HG03175 (cell line): Measurements from ENCODE around the gene HIGD2A.
A peak's percentile ranks its signal among the peaks of the same experiment; 100 is the strongest.

Experiments
- ATAC-seq: cut with Tn5 transposase; IDR thresholded peaks from one replicate; pipeline ENCODE4 v1.9.1; 2021; ENCODE audit warnings: mild to moderate bottlenecking, moderate library complexity; ENCODE audit not compliant: unreplicated experiment

The HIGD2A gene, protein sequence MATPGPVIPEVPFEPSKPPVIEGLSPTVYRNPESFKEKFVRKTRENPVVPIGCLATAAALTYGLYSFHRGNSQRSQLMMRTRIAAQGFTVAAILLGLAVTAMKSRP

DNA sequence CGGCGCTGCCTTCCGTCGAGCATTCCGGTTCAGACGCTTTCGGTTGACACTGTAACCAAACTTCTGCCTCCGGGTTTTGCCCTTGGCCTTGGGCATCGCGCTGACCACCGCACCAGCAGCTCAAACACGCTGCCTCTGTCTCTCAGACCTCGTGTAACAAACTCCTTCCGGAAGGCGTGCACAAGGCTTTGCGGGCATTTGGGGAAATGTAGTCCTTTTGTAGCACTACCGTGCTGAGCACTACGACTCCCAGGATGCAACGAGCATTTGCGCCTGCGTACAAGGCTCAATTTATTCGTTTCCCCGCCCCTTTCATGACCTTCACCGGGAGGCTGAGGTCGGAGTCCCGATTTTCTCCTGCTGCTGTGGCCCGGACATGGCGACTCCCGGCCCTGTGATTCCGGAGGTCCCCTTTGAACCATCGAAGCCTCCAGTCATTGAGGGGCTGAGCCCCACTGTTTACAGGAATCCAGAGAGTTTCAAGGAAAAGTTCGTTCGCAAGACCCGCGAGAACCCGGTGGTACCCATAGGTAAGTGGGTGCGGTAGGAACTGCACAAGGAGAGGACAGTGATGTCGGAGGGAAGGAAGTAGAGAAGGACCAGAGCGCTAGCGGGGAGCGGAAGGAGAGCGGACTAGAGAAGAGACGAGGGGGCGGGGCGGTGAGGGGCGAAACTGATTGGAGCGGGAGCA is at the start of gene HIGD2A, which contains the start of gene NOP16:
Gene HIGD2A, plus strand, starts transcription at position 308 of the 691 bp plus-strand sequence. Its CDS starts 69 bp downstream, at position 377.
Gene NOP16, minus strand, starts transcription at position 155 of the 691 bp plus-strand sequence. Its CDS starts 59 bp downstream, at position 96.
- peak; percentile 88 for ATAC-seq

DNA sequence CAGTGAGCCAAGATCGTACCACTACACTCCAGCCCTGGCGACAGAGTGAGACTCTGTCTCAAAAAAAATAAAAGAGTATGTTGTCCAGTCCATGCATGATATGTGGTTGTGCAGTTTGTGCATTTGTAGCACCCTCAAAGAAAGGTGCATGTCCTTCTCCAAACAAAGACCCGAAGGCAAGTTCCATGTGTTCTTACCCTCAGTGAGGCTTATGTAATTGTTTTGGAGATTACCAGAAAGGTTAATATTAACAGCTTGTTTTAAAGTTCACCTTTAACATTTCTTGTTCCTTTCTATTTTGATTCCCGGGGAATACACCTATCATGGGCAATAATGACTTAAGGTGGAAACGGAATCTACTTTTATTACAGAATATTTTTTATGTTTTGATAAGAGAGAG is 49.2 kb upstream of the HIGD2A start:
- ATAC-seq, result no peak

DNA sequence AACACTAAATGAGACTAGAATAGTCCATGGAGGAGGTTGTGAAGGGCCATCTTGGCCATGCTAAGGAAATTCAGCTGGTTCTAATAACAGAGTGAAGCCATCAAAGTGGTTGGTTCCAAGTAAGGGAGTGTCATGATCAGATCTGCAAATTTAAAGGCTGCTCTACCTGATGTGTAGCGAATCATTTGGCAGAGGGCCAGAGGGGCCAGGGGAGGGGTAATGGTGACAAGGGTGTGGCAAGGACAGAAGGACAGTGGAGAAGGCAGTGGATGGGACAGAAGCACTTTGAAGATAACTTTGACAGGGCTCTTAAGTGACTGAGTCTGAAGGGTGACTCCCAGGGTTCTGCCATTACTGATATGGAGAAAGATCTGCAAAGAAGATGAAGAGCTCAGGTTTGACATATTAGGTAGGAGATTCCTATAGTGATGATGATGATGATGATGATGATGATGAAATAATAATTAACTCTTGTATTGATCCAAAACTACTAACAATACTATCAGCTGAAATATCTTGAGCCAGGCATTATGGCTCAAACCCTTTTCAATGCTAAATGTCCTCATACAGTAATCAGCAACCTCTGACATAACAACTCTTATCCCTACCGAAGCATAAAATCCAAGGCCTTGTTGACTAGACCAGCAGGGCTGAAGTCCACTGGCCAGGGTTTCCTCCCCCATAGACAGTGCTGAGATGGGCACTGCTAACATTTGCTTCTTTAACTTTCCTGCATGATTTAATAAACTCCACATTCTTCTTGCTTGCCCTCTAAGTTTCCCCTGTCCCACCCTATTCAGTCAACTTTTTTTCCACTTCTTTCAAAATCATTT is 47.0 kb upstream of the HIGD2A start:
- no peak for ATAC-seq

DNA sequence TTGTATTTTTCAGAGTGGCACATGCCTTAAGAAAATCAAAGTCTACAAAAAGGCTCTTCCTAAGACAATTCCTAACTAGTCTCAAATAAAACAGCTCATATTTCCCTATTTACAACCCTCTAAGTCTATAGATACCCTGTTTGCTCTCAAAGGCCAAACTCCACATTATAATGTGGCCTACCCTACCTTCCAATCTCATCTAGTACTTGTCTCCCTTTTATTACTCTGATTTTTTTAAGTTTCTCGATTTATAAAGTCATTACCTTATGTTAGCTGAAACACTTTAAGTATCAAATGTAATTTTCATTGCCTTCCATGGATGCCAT is 46.4 kb upstream of the HIGD2A start:
- no peak for ATAC-seq

DNA sequence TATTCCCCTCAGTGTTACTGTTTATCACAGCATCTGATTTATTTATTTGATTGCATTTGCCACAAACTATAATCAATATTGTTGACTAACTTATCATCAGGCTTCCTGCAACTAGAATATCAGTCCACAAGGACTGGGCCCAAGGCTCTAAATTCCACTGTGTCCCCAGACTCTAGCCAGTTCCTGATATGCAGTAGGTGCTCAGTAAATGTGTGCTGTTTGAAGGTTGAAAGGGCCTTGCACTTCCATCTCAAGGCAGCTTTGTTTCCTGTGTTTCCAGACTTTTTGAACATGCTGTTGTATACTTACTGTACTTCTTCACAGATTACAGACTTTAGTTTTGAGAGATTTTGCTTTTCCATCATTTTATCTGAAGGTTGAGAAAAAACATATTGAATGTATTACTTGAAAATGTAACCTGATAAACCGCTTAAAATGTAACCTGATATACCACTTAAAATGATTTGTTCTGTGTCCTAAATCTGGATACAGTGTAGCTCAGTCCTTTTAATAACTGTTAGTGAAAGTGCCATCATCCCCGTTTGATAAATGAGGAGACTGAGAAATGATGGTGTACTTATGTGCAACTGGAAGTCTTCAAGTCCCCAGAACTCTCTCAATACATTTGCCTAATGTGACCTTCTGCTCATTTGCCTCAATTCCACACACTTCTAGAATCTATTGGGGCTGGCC is 45.6 kb upstream of the HIGD2A start:
- ATAC-seq, result no peak

DNA sequence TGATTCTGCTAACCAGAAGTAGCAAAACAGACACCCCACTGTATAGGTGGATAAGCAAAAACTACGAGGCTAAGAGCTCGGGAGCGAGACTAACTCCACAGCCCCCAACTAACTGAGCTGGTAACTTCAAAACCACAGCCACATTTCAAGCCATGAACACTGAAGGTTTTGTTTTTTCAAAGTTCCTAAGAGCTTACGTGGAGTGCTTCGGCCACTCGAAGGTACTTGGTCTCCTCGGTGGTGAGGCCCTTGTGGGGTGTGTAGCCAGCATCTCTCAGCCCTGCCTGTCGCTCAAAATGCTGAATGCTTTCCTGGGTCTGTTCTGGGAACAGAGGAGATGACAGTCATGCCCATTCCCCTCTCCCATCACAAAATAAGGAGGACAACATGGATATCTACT is 38.1 kb upstream of the HIGD2A start:
- ATAC-seq, result no peak

DNA sequence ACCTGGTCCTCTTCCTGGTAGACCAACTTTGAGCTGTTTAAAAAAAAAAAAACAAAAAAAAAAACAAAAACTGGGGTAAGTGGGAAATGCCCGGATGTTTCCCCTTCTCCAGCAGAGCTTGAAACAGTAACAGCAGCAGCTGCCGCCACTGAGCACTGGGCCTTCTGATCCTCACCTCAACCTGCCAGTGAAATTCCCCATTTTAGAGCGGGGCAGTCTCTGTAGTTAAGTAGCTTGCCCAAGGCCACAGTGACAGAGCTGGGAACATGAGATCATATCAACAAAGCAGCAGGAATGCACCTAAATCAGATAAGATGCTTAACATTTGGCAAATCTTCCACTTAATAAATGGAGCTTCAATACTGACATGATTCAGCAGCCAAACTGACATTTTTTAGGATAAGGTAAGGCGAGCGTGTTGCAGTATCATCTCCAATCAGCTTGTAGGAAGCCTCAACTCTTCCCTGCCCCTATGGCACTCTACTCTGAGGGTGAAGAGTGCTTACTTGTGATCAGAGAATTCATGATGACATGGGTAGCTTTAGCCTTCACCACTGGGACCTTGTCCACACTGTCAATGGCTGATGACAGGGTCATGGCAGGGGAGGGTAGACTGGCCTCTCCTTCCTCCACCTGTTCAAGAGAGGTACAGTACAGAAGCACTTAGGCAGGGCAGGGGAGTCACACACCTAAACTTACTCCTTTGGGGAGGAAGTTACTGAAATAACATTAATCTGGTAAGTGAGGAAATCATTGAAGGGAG is 36.3 kb upstream of the HIGD2A start:
- ATAC-seq, result no peak

DNA sequence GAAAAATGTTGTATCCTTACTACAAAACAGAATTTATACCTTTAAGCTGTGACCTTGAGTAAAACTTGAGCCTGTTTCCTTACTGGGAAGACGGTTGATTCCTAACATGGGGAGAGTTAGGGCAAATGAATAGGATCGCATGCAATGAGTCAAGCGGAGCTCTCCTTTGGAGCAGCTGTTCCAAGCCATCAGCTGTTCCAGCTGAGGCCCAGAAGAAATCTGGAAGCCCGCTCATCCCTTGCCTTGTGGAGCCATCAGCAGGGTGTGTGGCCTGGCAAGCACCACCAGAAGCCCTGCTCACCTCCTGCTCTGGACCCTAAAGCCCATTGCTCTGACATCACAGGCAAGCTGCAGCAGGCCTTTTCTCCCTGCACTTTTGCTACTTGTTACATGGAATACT is 35.0 kb upstream of the HIGD2A start:
- no peak for ATAC-seq

DNA sequence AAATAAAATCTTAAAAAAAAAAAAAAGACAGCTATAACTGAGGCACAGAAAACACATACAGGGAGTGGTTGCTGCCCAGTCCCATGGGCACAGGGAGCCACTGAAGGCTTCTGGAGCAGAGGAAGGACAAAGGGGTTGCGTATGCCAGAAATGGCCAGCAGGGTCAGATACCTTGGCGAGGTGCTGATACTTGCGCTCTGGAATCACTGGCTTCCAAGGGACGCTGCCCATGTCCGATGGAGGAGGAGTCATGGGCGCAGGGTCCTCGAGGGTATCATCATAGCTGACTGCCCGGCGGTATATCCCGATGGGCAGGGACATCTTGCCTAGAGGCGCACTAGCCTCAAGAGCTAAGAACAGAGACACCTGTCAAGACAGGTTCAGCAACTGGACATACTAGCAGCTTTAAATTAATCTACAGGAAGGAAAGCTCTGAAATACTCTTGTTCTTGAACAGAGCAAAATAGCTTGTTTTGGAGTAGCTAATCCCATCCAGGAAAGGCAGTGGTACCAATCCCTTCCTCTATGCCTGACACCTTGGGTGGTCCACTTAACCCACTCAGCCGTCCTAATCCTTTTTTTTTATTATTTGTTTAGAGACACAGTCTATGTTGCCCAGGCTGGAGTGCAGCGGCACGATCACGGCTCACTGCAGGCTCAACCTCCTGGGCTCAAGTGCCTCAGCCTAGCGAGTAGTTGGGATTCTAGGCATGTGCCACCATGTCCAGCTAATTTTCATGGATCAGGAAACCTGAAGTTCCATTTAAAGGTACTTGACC is 33.0 kb upstream of the HIGD2A start:
- no peak for ATAC-seq

DNA sequence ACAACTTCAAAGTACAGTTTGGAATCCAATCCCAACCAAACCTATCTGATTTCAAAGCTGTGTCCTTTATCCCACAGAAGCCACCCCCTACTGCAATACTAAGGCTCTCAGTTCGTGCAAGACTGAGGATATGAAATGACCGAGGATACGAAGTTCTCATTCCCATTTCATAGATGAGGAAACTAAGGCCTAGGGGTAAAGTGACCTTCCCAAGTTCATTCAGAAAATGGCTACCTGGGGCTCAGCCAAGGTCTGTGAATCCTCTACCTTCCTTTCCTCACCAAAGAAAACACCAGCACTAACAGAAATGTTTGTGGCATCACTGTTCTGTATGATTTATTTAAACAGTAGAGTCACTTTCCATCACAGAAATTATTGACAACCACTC is 32.4 kb upstream of the HIGD2A start:
- ATAC-seq, result no peak

DNA sequence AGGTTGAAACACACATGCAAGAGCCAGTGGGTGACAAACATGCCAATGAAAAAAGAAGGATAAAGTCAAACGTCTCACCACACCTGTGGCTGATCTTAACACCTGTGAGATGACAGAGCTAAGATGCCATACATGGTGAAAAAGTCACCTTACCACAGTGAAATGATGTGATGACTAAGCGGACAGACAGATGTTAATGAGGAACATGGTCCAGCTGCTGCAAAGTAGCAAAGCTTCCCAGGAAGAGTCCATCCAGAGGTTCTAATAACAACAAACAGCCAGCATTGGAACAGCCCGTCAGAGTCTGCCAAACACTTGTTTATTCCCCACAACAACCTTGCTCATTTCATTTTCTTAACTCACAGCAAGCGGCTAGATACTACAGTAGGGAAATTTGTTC is 28.9 kb upstream of the HIGD2A start:
- ATAC-seq, result no peak

DNA sequence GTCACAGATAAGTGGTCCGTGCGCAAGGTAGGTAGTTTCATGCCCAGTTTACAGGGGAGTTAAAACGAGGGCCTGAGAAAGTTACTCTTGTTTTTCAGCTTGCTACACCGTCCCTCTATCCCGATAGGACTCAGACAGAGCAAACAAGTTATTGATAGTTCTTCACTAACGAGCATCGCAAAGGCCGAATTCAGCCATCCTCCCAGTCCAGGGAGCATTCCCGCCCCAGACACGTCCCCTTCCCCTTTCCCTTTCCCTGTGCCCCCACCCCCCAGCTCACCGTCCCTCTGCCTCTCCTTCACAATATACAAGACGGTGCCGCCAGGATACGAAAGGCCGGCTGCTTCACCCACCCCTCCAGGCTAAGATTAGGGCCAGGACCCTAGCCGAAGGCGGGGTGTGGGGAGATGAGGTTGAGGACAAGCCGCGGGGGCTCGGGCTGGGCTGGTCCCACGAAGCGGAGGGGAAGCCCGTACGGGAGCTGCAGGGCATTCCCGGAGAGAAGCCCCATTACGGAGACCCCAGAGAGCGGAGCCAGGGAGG is 27.6 kb upstream of the HIGD2A start:
- no peak for ATAC-seq

DNA sequence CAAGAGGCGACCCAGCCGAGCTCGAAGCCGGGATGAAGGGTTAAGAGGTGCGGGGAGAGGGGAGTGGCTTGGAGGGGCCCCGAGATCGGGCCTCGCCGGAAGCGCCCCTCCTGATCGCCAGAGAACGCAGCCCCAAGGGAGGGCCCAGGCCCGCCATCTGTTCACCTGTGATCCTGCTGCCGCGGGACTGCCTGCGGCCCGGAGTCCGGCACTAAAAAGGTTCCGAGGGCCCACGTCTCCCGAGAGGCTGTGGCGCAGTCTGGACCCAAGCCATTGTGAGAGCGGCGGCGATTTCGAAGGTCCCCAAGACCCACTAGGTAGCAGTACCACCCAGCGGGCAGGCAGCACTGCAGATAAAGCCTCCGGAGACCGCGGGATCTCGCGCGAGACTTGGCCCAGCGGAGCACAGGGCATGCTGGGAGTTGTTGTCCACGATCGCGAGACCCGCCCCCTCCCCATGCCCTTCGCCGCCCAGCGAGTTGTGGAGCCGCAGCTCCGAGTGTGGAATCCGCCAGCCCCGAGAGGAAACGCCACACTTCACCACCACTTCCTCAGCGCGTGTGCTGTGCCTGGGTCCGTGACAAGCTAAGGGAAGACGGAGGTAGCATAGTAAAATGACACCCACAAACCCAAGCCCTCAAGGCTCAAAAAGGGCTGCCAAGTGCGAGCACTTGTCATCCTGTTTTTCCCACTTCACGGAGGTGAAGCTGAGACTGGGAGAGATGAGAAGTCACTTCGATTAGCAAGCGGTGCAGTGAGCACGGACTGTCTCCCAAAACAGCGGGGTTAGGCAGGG is 26.9 kb upstream of the HIGD2A start, which contains the start of gene KIAA1191:
Gene KIAA1191, minus strand, starts transcription at position 328 of the 796 bp plus-strand sequence. CDS start 2,256 bp downstream, outside the sequence.
- ATAC-seq, result peak; percentile 90

DNA sequence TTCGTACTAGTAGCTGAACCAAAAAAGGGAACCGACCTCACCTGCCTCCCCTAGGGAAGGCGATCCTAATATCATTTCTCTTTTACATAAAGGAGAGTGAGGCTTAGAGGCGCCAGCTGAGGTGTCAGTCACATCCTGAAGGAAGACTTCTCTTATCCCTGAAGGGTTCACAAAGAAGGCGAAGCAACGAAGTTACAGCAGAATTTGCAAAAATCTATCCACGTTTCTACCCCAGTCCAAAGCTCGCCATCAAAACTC is 26.4 kb upstream of the HIGD2A start:
- peak; percentile 7 for ATAC-seq

DNA sequence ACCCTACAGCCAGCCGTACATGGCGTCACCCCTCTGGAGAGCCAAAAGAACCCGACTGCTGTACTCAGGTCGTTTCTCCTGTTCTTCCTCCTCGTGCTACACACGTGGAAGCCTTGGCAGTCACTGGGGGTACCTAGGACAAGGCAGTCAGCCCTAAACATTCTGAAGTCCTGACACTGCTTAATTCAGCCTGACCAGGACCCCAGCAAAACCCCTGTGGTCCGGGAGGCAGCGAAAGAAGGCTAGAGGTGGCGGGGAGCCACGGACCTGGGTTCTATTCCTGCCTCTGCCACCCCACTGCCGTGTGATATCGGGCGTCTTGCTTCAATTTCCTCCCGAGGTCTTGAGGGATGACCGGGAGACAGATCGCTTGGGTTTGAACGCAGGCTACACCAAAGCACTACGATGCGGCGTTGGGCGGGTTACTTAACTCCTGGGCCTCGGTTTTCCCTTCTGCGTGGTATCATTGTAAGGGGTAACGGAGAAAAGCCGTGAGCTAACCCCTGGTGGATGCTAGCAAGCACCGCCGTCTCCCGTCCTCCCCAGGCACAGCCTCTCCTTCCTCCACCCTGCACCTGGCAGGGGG is 23.7 kb upstream of the HIGD2A start:
- no peak for ATAC-seq

DNA sequence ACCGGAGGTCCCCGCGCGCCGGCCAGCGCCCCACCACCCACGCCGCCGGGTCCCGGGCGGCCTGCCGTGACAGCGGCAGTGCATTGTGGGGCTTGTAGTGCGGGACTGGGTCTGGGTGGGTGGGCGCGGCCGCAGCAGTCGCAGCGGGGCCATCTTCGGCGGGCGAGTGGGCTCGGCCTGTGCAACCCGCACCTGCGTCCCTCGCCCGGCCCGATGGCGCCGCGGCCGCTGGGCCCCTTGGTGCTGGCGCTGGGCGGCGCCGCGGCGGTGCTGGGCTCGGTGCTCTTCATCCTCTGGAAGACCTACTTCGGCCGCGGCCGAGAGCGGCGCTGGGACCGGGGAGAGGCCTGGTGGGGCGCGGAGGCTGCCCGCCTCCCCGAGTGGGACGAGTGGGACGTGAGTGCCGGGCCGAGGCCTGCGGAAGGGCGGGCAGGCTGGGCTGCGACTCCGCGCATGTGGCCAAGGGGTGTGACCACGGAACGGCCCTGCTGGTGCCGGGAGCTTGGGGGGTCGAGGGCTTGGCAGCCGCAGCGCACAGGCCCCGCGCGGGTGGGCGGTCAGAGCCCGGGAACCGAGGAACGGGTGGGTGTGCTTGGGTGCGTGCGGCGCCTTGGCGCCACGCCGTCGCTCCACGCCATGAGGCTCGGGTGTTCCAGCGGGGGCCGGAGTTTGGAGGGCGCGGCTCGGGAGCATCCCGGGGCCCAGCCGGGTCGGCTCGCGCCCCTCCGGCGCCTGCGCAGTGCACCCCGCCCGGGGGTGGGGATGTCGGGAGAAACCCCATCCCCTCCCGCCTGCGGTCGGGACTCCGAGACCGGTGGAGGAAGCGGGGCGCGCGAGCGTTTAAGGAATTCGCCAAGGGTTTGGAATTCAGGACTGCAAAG is 23.0 kb upstream of the HIGD2A start, which contains the start of gene ARL10:
Gene ARL10, plus strand, starts transcription at position 137 of the 881 bp plus-strand sequence. Its CDS starts 77 bp downstream, at position 214.
- no peak for ATAC-seq

DNA sequence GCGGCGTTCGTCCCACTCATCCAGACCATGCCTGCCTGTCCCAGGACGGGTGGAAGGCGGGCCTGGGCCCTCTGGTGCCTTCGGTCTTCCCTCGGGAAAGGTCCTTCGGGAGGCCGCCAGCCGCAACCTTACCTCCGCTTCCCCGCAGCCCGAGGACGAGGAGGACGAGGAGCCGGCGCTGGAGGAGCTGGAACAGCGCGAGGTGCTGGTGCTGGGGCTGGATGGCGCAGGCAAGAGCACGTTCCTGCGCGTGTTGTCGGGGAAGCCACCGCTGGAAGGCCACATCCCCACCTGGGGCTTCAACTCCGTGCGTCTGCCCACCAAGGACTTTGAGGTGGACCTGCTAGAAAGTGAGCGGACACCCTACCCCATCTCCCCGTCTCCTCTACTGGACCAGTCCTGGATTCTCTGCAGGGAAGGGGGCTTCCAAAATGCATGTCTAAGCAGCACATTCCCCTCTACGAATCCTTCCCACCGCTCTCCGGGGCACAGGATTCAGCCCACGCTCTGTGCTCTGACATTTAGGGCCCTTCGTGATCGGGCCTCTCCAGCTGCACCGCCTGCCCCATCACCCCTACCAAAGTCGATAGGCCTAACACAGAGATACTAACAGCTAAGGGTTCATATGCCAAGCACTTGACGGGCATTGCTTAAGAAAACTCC is 22.2 kb upstream of the HIGD2A start:
- no peak for ATAC-seq
